ENCODE data around the gene SYT15.

DNA sequence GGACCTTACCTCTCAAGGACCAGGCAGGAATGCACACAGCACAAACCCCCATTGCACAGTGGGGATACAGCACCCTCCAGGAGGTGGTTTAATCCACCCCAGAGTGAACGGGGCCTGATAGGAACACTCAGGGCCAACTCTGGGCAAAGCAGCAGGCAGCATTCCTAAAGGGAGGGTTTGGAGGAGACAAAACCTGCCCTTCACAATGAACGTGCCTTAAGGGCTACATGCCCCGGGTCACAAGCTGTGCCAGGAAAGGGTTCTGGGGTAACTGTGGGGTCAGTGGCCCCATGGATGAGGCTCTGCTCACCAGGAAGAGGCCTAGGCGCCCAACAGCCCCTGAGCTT, 23.6 kb upstream of the SYT15 start:
- TF ChIP-seq BHLHE40 (IDR thresholded peaks at IDR 0.05; ENCODE audit: low read depth, low read length) (no peak), POLR2A (IDR thresholded peaks at IDR 0.05; ENCODE audit: low read depth, low read length) (no peak), RAD21 (IDR thresholded peaks at IDR 0.05; ENCODE audit: low read length) (no peak), SMC3 (IDR thresholded peaks at IDR 0.05; ENCODE audit: low read depth, low read length) (no peak)

All from IMR-90 (cell line).